ENCODE results near the gene RNF145. TPM values are rescaled to one million over a fixed set of nuclear protein-coding genes. Genes with fewer than 3 reads are reported as not detected.

RNF145 gene
- total and polyA plus RNA-seq, 10 of the 15 experiments (the other 5 are each of a cell fraction or from before 2014, with no cell fraction given), result 9.7 to 58.1 (median 38.2) TPM

GRCh38 chr5:159198063-159199036 is 11.0 kb downstream of the RNF145 start (continued):
- TF ChIP-seq ZNF592 (IDR thresholded peaks at IDR 0.05) (no peak), YY1 (IDR thresholded peaks at IDR 0.05; ENCODE audit: low read depth, low read length) (peak; percentile 23; the same call in 1 of the 2 replicates), ZBTB33 (IDR thresholded peaks at IDR 0.05) (no peak), E2F8 (IDR thresholded peaks at IDR 0.05; ENCODE audit: low read depth, partially characterized antibody) (no peak), CUX1 (IDR thresholded peaks at IDR 0.05; ENCODE audit: insufficient replicate concordance, low read depth, low read length) (peak; percentile 55), TCF7 (IDR thresholded peaks at IDR 0.05; ENCODE audit: borderline replicate concordance) (no peak), KDM1A (IDR thresholded peaks at IDR 0.05; ENCODE audit: borderline replicate concordance) (no peak), PAX5 (IDR thresholded peaks at IDR 0.05; ENCODE audit: borderline replicate concordance, low read depth, low read length) (no peak), TAF1 (IDR thresholded peaks at IDR 0.05; ENCODE audit: borderline replicate concordance, low read depth, low read length) (no peak), LARP7 (IDR thresholded peaks at IDR 0.05) (no peak), ZNF24 (IDR thresholded peaks at IDR 0.05) (peak; percentile 5; the same call in 1 of the 2 replicates), PBX3 (IDR thresholded peaks at IDR 0.05; ENCODE audit: insufficient replicate concordance, low read depth, low read length) (peak; percentile 51)
